Measurements from ENCODE around the gene ARMC12.

- TF ChIP-seq GATA2 (IDR thresholded peaks at IDR 0.05; ENCODE audit: low read depth, low read length): no peak
- TF ChIP-seq GATA3 (IDR thresholded peaks at IDR 0.05; ENCODE audit: low read depth, low read length): no peak
Measured at GRCh38 chr6:35776364-35777215, 39.8 kb downstream of the ARMC12 start, which contains the start of gene CLPSL2.

All from SH-SY5Y (cell line).